ENCODE measurements around the gene TRPV6. TPM values are rescaled to one million over a fixed set of nuclear protein-coding genes. Genes with fewer than 3 reads are reported as not detected.

TRPV6 gene
- not detected in 2 replicates for total RNA-seq

DNA sequence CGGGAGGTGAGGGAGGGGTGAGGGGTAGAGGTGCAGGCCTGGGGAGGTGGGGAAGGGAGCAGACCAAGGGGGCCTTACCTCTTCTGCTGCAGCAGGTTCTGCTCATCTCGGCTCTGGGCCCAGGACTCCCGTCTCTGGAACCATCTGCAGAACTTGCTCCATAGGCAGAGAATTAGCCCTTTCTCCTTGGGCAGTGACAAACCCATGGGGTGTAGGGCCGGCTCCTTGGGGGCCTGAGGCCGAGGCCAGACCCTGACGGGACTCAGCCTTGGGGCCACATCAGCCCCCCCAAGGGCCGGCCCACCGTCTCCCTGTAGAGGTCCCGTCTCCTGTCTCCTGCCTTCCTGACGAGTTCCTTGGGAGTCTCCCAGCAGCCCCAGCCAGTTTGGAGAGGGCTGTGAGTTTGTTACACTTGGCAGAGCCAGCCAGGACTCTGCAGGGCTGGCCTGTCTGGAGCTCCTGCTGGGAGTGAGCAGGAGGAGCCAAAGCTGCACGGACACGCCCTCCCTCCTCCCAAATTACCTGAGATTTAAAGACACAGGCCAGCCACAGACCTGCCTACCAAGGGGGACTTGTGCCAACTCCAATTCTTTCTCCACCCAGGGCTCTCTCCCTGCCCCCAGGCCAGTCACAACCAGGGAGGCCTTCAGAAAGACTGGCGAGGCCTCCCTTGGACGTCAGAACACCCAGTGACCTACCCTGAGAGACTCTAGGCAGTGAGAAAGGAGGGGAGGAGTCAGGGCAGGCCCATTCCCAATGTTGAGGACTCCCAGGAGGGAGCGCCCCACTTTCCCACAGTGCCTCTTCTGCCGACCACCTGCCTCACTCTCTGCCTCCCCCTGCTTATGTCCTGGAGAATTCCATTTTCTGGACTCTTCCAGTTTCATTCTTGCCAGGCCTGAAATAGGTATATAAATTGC, at the start of gene TRPV6:
TRPV6 (minus strand) TSS at position 435 of the 920 bp plus-strand sequence.

GRCh38 chr7:142933624-142934023, 48.1 kb upstream of the TRPV6 start, which contains the start of gene TRPV5:
Gene TRPV5 (minus strand): TSS chr7:142933746. CDS start chr7:142933459, 287 bp downstream.

GRCh38 chr7:142854372-142855113, 31.0 kb downstream of the TRPV6 start, which contains the start of gene EPHB6:
Gene EPHB6 (plus strand): TSS chr7:142855076. CDS start chr7:142863228, 8,152 bp downstream.

Other genes starting within 250 kb of the TRPV6 start
- not detected in 2 replicates for gene PRSS1, start 136.3 kb downstream of the TRPV6 start, total RNA-seq
- 1.3 TPM in 1 of 2 replicates, not detected in the other for gene PRSS2, start 114.8 kb downstream of the TRPV6 start, total RNA-seq
- gene EPHB6, start 30.7 kb downstream of the TRPV6 start, total RNA-seq: 32.3 and 42.5 TPM in 2 replicates
- not detected in 2 replicates for gene TRPV5, start 48.0 kb upstream of the TRPV6 start, total RNA-seq
- not detected in 2 replicates for gene LLCFC1, start 53.7 kb upstream of the TRPV6 start, total RNA-seq
- gene KEL, start 76.6 kb upstream of the TRPV6 start, total RNA-seq: not detected in 2 replicates
- not detected in 2 replicates for gene OR9A2, start 141.4 kb upstream of the TRPV6 start, total RNA-seq
- not detected in 2 replicates for gene OR6V1, start 166.6 kb upstream of the TRPV6 start, total RNA-seq
- not detected in 2 replicates for gene PIP, start 246.3 kb upstream of the TRPV6 start, total RNA-seq